ENCODE measurements around the gene TP53BP1.

TP53BP1 gene

DNA sequence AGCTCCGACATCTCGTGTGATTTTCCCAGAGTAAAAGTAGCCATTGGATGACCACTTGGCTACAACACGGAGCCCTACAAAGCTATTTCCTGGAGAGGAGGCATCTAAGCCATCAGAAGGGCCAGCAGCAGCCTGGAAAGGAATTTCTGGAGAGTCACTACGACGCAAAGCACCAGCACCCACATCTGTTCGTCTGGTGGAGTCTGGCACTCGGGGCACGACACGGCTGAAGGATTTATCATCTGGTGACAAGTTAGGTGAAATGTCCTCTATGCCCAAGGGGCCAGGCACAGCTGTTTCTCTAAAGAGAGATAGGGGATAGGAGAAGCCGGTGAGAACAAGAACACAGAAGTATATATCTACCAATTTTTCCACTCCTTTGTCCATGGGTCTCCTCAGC lies 72.5 kb downstream of the TP53BP1 start:
- no peak for ATAC-seq (ENCODE audit: low read depth)
- Histone ChIP-seq H3K9me3 (ENCODE audit: severe bottlenecking) (no peaks in the 10 kb centered on the region), H3K4me1 (ENCODE audit: insufficient read depth, poor library complexity, severe bottlenecking) (no peaks in the 10 kb centered on the region), H3K27me3 (ENCODE audit: insufficient read depth, poor library complexity, severe bottlenecking) (no peaks in the 10 kb centered on the region), H3K27ac (ENCODE audit: poor library complexity, severe bottlenecking) (no peak overlapping the region), H3K4me3 (ENCODE audit: severe bottlenecking) (no peak overlapping the region), H3K36me3 (ENCODE audit: low read depth) (peaks cover 90% of the 10 kb centered on the region)
- no peak for DNase-seq (ENCODE audit: low spot score)
- TF ChIP-seq, protein P1, sequence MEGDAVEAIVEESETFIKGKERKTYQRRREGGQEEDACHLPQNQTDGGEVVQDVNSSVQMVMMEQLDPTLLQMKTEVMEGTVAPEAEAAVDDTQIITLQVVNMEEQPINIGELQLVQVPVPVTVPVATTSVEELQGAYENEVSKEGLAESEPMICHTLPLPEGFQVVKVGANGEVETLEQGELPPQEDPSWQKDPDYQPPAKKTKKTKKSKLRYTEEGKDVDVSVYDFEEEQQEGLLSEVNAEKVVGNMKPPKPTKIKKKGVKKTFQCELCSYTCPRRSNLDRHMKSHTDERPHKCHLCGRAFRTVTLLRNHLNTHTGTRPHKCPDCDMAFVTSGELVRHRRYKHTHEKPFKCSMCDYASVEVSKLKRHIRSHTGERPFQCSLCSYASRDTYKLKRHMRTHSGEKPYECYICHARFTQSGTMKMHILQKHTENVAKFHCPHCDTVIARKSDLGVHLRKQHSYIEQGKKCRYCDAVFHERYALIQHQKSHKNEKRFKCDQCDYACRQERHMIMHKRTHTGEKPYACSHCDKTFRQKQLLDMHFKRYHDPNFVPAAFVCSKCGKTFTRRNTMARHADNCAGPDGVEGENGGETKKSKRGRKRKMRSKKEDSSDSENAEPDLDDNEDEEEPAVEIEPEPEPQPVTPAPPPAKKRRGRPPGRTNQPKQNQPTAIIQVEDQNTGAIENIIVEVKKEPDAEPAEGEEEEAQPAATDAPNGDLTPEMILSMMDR (IDR thresholded peaks at IDR 0.05; ENCODE audit: poor library complexity, severe bottlenecking) = no peak

DNA sequence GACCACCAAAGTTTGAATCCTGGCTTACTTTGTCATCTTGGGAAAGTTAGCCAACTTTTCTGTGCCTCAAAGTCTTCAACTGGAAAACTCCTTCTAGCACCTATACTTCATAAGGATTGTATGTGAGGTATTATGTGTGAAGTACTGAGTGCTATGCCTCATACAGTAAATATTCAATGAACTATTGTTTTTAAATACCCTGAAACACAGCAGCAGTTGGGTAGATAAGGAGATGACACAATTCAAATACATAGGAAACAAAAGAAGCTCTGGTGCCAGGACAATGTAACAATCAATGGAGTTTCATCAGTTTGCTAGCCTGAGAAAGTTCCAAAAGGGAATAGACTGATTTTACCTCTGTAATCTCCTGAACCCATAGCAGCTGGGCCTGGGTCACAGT lies 78.8 kb downstream of the TP53BP1 start:
- Histone ChIP-seq H3K9me3 (ENCODE audit: severe bottlenecking) (no peaks in the 10 kb centered on the region), H3K36me3 (ENCODE audit: low read depth) (peaks cover 89% of the 10 kb centered on the region), H3K4me3 (ENCODE audit: severe bottlenecking) (no peak overlapping the region), H3K4me1 (ENCODE audit: insufficient read depth, poor library complexity, severe bottlenecking) (no peaks in the 10 kb centered on the region), H3K27me3 (ENCODE audit: insufficient read depth, poor library complexity, severe bottlenecking) (no peaks in the 10 kb centered on the region), H3K27ac (ENCODE audit: poor library complexity, severe bottlenecking) (no peak overlapping the region)
- TF ChIP-seq, protein P1 (IDR thresholded peaks at IDR 0.05; ENCODE audit: poor library complexity, severe bottlenecking) = no peak
- DNase-seq (ENCODE audit: low spot score) = no peak
- ATAC-seq (ENCODE audit: low read depth) = no peak

DNA sequence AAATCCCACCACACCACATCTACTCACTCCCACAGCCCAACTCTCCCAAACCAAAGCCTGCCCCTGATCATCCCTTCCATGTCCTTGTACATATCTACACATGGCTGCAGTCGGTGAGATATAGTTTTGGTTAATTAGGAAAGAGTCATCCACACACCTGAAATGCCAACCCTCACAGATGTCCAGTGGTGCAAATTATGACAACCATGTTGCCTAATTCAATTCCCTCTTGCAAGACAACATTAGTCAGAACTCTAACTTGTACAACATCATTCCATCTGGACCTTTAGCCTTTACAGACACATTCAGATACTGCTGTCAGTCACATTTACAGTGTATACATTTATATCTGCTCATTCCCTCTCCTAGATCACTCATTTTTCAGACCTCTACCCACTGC lies 80.9 kb downstream of the TP53BP1 start:
- H3K27me3 ChIP-seq (ENCODE audit: insufficient read depth, poor library complexity, severe bottlenecking) = no peaks in the 10 kb centered on the region
- no peak overlapping the region for H3K27ac ChIP-seq (ENCODE audit: poor library complexity, severe bottlenecking)
- ATAC-seq (ENCODE audit: low read depth) (no peak), DNase-seq (ENCODE audit: low spot score) (no peak)
- no peaks in the 10 kb centered on the region for H3K9me3 ChIP-seq (ENCODE audit: severe bottlenecking)
- H3K4me1 ChIP-seq (ENCODE audit: insufficient read depth, poor library complexity, severe bottlenecking) = no peaks in the 10 kb centered on the region
- peaks cover 96% of the 10 kb centered on the region for H3K36me3 ChIP-seq (ENCODE audit: low read depth)
- TF ChIP-seq, protein P1 (IDR thresholded peaks at IDR 0.05; ENCODE audit: poor library complexity, severe bottlenecking) = no peak
- no peak overlapping the region for H3K4me3 ChIP-seq (ENCODE audit: severe bottlenecking)

DNA sequence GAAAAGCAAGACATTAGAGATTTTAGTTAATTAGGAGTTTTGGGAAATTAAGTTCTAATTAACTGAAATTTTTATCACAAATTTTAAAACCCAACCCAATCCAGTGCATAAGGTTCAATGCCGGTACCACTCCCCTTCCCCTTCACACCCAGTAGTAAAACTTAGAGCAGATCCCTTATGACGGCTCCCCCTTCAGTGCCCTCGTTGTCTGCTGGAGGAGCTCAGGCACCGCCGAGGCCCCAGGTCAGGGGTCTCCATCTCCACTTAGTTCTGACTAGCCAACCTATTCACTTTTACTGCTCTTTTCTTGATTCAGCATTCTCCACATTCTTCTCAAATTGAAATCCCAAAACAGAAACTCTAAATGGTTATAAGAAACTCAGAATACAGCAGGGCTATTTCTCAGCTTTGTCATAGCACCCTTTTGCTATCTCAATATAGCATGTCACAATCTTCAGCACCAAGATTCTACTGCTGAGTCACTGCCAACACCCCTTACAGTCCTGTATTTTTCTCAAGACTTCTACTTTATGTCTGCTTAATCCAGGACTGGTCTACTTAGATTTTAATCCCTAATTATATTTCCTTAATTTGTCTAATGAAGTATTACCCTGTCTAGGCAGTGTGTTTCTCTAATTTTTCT lies 82.3 kb downstream of the TP53BP1 start:
- Histone ChIP-seq H3K27ac (ENCODE audit: poor library complexity, severe bottlenecking) (no peak overlapping the region), H3K9me3 (ENCODE audit: severe bottlenecking) (no peaks in the 10 kb centered on the region), H3K36me3 (ENCODE audit: low read depth) (peaks cover 96% of the 10 kb centered on the region), H3K27me3 (ENCODE audit: insufficient read depth, poor library complexity, severe bottlenecking) (no peaks in the 10 kb centered on the region), H3K4me3 (ENCODE audit: severe bottlenecking) (no peak overlapping the region), H3K4me1 (ENCODE audit: insufficient read depth, poor library complexity, severe bottlenecking) (no peaks in the 10 kb centered on the region)
- ATAC-seq (ENCODE audit: low read depth) (peak; percentile 23; the same call in 1 of the 3 replicates), DNase-seq (ENCODE audit: low spot score) (no peak)
- TF ChIP-seq, protein P1 (IDR thresholded peaks at IDR 0.05; ENCODE audit: poor library complexity, severe bottlenecking) = no peak

DNA sequence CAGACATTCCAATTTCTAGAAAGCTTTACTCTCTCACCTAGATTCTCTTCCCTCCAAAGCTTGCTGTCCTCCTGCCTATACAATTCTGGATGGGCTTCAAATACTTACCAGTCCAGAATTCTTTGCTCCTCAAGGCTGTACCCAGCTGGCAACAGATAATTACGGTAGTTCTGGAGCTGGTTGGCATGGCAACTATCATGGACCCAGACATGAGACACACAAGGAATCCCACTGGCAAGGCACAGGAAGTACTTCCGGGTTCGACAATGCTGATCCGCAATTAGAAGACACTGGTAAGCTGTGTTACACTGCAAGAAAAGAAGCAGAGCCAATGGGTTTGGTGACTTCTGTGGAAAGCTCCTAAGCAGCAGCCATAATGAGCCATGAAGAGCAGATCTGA lies 84.2 kb downstream of the TP53BP1 start:
- ATAC-seq (ENCODE audit: low read depth) (no peak), DNase-seq (ENCODE audit: low spot score) (no peak)
- Histone ChIP-seq H3K36me3 (ENCODE audit: low read depth) (peaks cover 96% of the 10 kb centered on the region), H3K4me1 (ENCODE audit: insufficient read depth, poor library complexity, severe bottlenecking) (no peaks in the 10 kb centered on the region), H3K9me3 (ENCODE audit: severe bottlenecking) (no peaks in the 10 kb centered on the region), H3K4me3 (ENCODE audit: severe bottlenecking) (no peak overlapping the region), H3K27me3 (ENCODE audit: insufficient read depth, poor library complexity, severe bottlenecking) (no peaks in the 10 kb centered on the region), H3K27ac (ENCODE audit: poor library complexity, severe bottlenecking) (no peak overlapping the region)
- TF ChIP-seq, protein P1 (IDR thresholded peaks at IDR 0.05; ENCODE audit: poor library complexity, severe bottlenecking) = no peak

All from RWPE2 (cell line).